GM12878 (cell line): Measurements from ENCODE around the gene F13A1. TPM values are rescaled to one million over a fixed set of nuclear protein-coding genes. Genes with fewer than 3 reads are reported as not detected.

Source experiments
- ATAC-seq: fragments of 200-7000 bp; cut with Tn5 transposase; 3 replicates; pipeline ENCODE4 v1.9.1; 2020; ENCODE audit warnings: mild to moderate bottlenecking, moderate library complexity
- BruUV-seq: library from RNA; stranded (reverse); fragments of 400-500 nt; replicated peaks from 2 replicates; lab custom pipeline; 2021; lab: Mats Ljungman, UMichigan
- CTCF ChIA-PET: fragments of 300-600 bp; sonication (Branson Sonifier 250); formaldehyde crosslinking; extraction: SDS; loops from one replicate; lab custom pipeline; 2021; ENCODE audit warnings: inconsistent platforms; lab: Yijun Ruan, JAX
- POLR2A ChIA-PET: fragments of 350-600 bp; formaldehyde crosslinking; extraction: SDS; loops from one replicate; lab custom pipeline; 2021; ENCODE audit warnings: inconsistent platforms; lab: Charles Lee
- RAD21 ChIA-PET: fragments of 300-600 bp; sonication (Branson Sonifier 250); formaldehyde crosslinking; loops from one replicate; lab custom pipeline; 2023; ENCODE audit warnings: antibody characterized with exemption; ENCODE audit not compliant: unreplicated experiment; lab: Charles Lee
- SMC1A ChIA-PET: fragments of 300-600 bp; sonication (Branson Sonifier 250); formaldehyde crosslinking; loops from one replicate; lab custom pipeline; 2023; ENCODE audit not compliant: unreplicated experiment, uncharacterized antibody; lab: Charles Lee
- DNase-seq: peaks from one replicate; pipeline ENCODE4 v3.0.0-alpha.2; 2011; ENCODE audit warnings: low read depth, low spot score
- FAIRE-seq: peaks from 3 replicates; lab custom pipeline; 2011; peaks lifted over from hg19 to GRCh38; lab: Jason Lieb, UNC
- H2AFZ ChIP-seq: 2 replicates; pipeline ENCODE4 v1.6.0; 2011; ENCODE audit warnings: low read depth, low read length, control low read depth; ENCODE audit not compliant: control insufficient read depth
- H3K27ac ChIP-seq: 2 replicates; pipeline ENCODE4 v1.5.1; 2011; ENCODE audit warnings: control low read depth; ENCODE audit not compliant: control insufficient read depth, insufficient read depth
- H3K27me3 ChIP-seq, 2 experiments: replicated peaks in 1 of 2; 2 replicates each; pipeline versions ENCODE4 v1.6.0 to v1.6.1; 2011; ENCODE audit warnings: low read length in 1 of 2; ENCODE audit not compliant: control insufficient read depth in 2 of 2, insufficient read depth in 2 of 2
- H3K36me3 ChIP-seq, 2 experiments: 2 replicates each; pipeline ENCODE4 v1.5.1; 2011; ENCODE audit warnings: low read length in 1 of 2; ENCODE audit not compliant: control insufficient read depth in 2 of 2, insufficient read depth in 2 of 2
- H3K4me1 ChIP-seq: 2 replicates; pipeline ENCODE4 v1.6.1; 2011; ENCODE audit warnings: mild to moderate bottlenecking, low read length, moderate library complexity, mixed read lengths; ENCODE audit not compliant: control insufficient read depth, insufficient read depth
- H3K4me2 ChIP-seq: 2 replicates; pipeline ENCODE4 v1.6.0; 2011; ENCODE audit warnings: control low read depth; ENCODE audit not compliant: control insufficient read depth, insufficient read depth
- H3K4me3 ChIP-seq: fragments of 200-600 bp; sonication (generic); 2 replicates; pipeline ENCODE4 v1.5.1; 2016
- H3K79me2 ChIP-seq: 2 replicates; pipeline ENCODE4 v1.6.0; 2011; ENCODE audit warnings: low read length; ENCODE audit not compliant: control insufficient read depth, insufficient read depth
- H3K9ac ChIP-seq: 2 replicates; pipeline ENCODE4 v1.8.0; 2011; ENCODE audit warnings: low read length, control low read depth, mixed read lengths; ENCODE audit not compliant: control insufficient read depth, insufficient read depth
- H3K9me3 ChIP-seq: replicated peaks from 3 replicates; pipeline ENCODE4 v1.5.1; 2011; ENCODE audit warnings: mild to moderate bottlenecking, low read length; ENCODE audit not compliant: control insufficient read depth, insufficient read depth
- H4K20me1 ChIP-seq: 2 replicates; pipeline ENCODE4 v1.6.0; 2011; ENCODE audit not compliant: control insufficient read depth, insufficient read depth
- RELB ChIP-seq: fragments of 450-650 bp; IDR thresholded peaks from 2 replicates; pipeline ENCODE4 v1.6.1; 2017; ENCODE audit warnings: low read depth, mild to moderate bottlenecking, moderate library complexity
- ZBED1 ChIP-seq: IDR thresholded peaks from 2 replicates; pipeline ENCODE4 v1.6.1; 2016; ENCODE audit warnings: borderline replicate concordance
- WGBS: methylation state at CpG from one replicate; pipeline ENCODE4 v1.1.6; 2016; ENCODE audit warnings: low lambda C conversion rate; ENCODE audit not compliant: insufficient replicate concordance, insufficient coverage; ENCODE audit errors: missing lambda C conversion rate; 5-methylcytosine and 5-hydroxymethylcytosine counted together
- in situ Hi-C: fragments of 300-500 bp; cut with MboI; formaldehyde crosslinking; loops from 9 replicates; pipeline ENCODE4 v1.14.3; 2018; ENCODE audit warnings: mixed read lengths
- intact Hi-C: fragments of 100-400 bp; cut with micrococcal nuclease; formaldehyde crosslinking; loops from one replicate; pipeline ENCODE4 v1.14.2; 2022; ENCODE audit not compliant: unreplicated experiment
- polyA plus RNA-seq, 11 experiments: library from polyadenylated mRNA; depleted of rRNA in 4 of 11; unstranded in 6 of 11; stranded (reverse) in 5 of 11; fragments of >200 nt; fragmentation: Nextera tagmentation in 4 of 11; fragmentation: Illumina TruSeq in 1 of 11; extraction: Ambion mirVana in 4 of 11; extraction: Trizol in 1 of 11; gene quantifications; 1 replicate in 1 of 11; 2 replicates in 10 of 11; pipeline versions ENCODE4 v1.2.1 to v1.2.3, GENCODE V29; 2011 to 2016; ENCODE audit warnings: inconsistent platforms in 2 of 11, missing spikeins in 2 of 11, low read depth in 1 of 11
- total RNA-seq, 4 experiments: library from RNA; depleted of rRNA in 3 of 4; stranded (reverse); fragments of >200 nt in 3 of 4; fragmentation: Illumina TruSeq in 1 of 4; extraction: Trizol in 1 of 4; gene quantifications; 2 replicates each; pipeline versions ENCODE4 v1.2.1 to v1.2.3, GENCODE V29; 2013 to 2021

Gene F13A1
- total and polyA plus RNA-seq, 10 of the 15 experiments (the other 5 are each of a cell fraction or from before 2014, with no cell fraction given), result 0.48 to 1.8 (median 1.0) TPM

- TF ChIP-seq RELB, result no peak
- TF ChIP-seq, all 136 proteins: peak for 0
Observed at GRCh38 chr6:6219716-6220115, 100.7 kb downstream of the F13A1 start (continued).

GRCh38 chr6:6218759-6219085, 101.7 kb downstream of the F13A1 start:
- no peak for TF ChIP-seq ZBED1
- TF ChIP-seq, all 136 proteins: peak for 0
- H3K27ac ChIP-seq, result no peak overlapping the region
- FAIRE-seq (no peak), ATAC-seq (no peak), DNase-seq (no peak)
- WGBS, result 35% methylated on average over 3 of the region's 3 CpGs
- H4K20me1 ChIP-seq, result no peaks in the 10 kb centered on the region
- H3K79me2 ChIP-seq, result no peaks in the 10 kb centered on the region
- H3K4me1 ChIP-seq, result no peaks in the 10 kb centered on the region
- no peak overlapping the region for H3K4me3 ChIP-seq
- in situ Hi-C loops, result no loop called here
- no TSS peak for BruUV-seq
- H3K4me2 ChIP-seq, result no peak overlapping the region
- ChIA-PET POLR2A (interaction anchor here (1.0 kb wide), 1 partner anchor 87 kb away, joined by 3 read pairs; no protein-coding TSS in a partner anchor), CTCF (interaction anchor here (0.9 kb wide), 1 partner anchor 276 kb away, joined by 3 read pairs; no protein-coding TSS in a partner anchor), SMC1A (no interaction called here), RAD21 (interaction anchor here (1.0 to 1.2 kb wide), 3 partner anchors 12 to 278 kb away, joined by 3 to 5 read pairs (median 3); no protein-coding TSS in a partner anchor)
- no peaks in the 10 kb centered on the region for H3K9me3 ChIP-seq
- no peaks in the 10 kb centered on the region for H3K36me3 ChIP-seq
- no peak overlapping the region for H2AFZ ChIP-seq
- intact Hi-C loops, result no loop called here
- no peak overlapping the region for H3K9ac ChIP-seq
- H3K27me3 ChIP-seq, result no peaks in the 10 kb centered on the region
